ENCODE results near the gene NEDD4.
"Not testable (repeated sequence)": the region's sequence is repeated elsewhere in the genome, so short reads cannot be mapped to it uniquely, and the experiment has no call there.

NEDD4 gene

DNA sequence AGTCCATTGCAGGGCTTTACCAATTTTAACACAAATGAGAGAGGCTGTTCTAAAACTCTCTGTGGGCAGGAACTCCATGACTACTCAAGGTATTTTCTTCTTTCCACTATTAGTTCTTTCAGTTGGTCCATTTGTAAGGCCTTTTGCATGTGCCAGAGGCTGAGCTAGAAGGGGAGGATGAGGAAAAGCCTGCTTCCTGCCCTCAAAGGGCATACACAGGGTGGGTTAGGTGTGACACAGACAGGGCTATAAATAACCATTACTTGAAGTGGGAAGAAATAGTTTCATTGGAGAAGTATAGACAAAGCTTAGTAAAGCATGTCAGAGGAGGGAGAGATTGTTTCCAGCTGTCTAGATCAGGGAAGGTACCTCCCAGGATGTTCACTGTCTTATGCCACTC lies 198.4 kb downstream of the NEDD4 start:
- Histone ChIP-seq H3K9ac (ENCODE audit: low read depth, low read length) (no peak overlapping the region), H3K36me3 (ENCODE audit: insufficient read depth, low read length) (no peaks in the 10 kb centered on the region), H3K9me3 (ENCODE audit: insufficient read depth, low read depth, low read length) (peaks cover 8% of the 10 kb centered on the region; the same call in 1 of the 2 replicates), H3K27ac (ENCODE audit: low read depth, low read length) (no peak overlapping the region), H3K27me3 (ENCODE audit: insufficient read depth, low read length) (no peaks in the 10 kb centered on the region), H3K4me1 (ENCODE audit: insufficient read depth, low read length) (peaks cover 15% of the 10 kb centered on the region), H3K4me3 (ENCODE audit: low read length) (no peak overlapping the region)

DNA sequence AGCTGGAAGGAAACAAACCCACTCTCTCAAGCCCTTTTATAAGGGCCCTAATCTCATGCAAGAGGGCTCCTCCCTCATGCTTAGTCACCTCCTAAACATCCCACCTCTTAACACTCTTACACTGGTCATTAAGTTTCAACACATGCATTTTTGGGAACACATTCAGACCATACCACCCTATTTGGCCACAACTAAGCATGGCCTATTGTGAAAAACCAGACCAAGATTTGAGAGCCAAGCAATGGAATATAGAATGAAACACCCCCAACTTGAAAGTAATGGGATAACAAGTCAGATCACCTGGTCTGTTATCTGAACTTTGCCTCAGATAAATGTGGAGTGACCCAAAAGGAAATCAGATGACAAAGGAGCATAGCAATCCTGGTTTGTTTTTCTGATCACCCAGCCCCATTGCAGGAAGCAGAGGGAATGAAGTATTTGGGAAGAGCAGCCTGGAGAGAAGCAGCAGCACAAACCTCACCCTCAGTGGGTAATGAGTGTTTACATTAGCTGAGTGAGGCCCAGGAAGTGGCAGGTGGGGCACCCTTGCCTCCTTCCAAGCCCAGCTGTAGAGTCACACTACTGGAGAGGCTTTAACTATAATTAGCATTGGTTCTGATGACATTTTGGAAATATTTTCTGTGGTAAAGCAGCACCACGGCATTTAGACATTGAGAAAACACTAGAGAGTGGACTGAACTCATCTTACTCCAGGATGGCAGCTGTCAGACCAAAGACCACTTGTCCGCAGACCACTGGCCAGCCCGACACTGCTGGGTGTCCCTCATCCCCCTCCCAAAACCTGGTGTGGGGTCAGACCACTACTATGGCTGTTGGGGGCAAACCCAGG lies 201.6 kb downstream of the NEDD4 start:
- Histone ChIP-seq H3K27me3 (ENCODE audit: insufficient read depth, low read length) (no peaks in the 10 kb centered on the region), H3K27ac (ENCODE audit: low read depth, low read length) (no peak overlapping the region), H3K36me3 (ENCODE audit: insufficient read depth, low read length) (no peaks in the 10 kb centered on the region), H3K4me1 (ENCODE audit: insufficient read depth, low read length) (peaks cover 9% of the 10 kb centered on the region; the same call in 1 of the 2 replicates), H3K4me3 (ENCODE audit: low read length) (no peak overlapping the region), H3K9ac (ENCODE audit: low read depth, low read length) (no peak overlapping the region), H3K9me3 (ENCODE audit: insufficient read depth, low read depth, low read length) (peaks cover 8% of the 10 kb centered on the region; the same call in 1 of the 2 replicates)
- WGBS, result 89% methylated on average over 3 of the region's 3 CpGs

GRCh38 chr15:55789066-55789660 lies 204.2 kb downstream of the NEDD4 start:
- Histone ChIP-seq H3K27ac (ENCODE audit: low read depth, low read length) (no peak overlapping the region), H3K4me3 (ENCODE audit: low read length) (no peak overlapping the region), H3K4me1 (ENCODE audit: insufficient read depth, low read length) (peaks cover 16% of the 10 kb centered on the region; the same call in 1 of the 2 replicates), H3K9me3 (ENCODE audit: insufficient read depth, low read depth, low read length) (peaks cover 6% of the 10 kb centered on the region; the same call in 1 of the 2 replicates), H3K27me3 (ENCODE audit: insufficient read depth, low read length) (no peaks in the 10 kb centered on the region), H3K9ac (ENCODE audit: low read depth, low read length) (no peak overlapping the region), H3K36me3 (ENCODE audit: insufficient read depth, low read length) (no peaks in the 10 kb centered on the region)
- 88% methylated on average over 8 of the region's 8 CpGs for WGBS

- Histone ChIP-seq H3K9me3 (ENCODE audit: insufficient read depth, low read depth, low read length) (no peaks in the 10 kb centered on the region), H3K4me3 (ENCODE audit: low read length) (no peak overlapping the region), H3K27me3 (ENCODE audit: insufficient read depth, low read length) (no peaks in the 10 kb centered on the region), H3K9ac (ENCODE audit: low read depth, low read length) (no peak overlapping the region; the same call in 1 of the 2 replicates), H3K36me3 (ENCODE audit: insufficient read depth, low read length) (no peaks in the 10 kb centered on the region), H3K27ac (ENCODE audit: low read depth, low read length) (peak overlapping the region; percentile 74; the same call in 1 of the 2 replicates), H3K4me1 (ENCODE audit: insufficient read depth, low read length) (peaks cover 12% of the 10 kb centered on the region; the same call in 1 of the 2 replicates)
- WGBS, result 6% methylated on average over 3 of the region's 3 CpGs
Observed at GRCh38 chr15:55786341-55786740, 207.1 kb downstream of the NEDD4 start.

DNA sequence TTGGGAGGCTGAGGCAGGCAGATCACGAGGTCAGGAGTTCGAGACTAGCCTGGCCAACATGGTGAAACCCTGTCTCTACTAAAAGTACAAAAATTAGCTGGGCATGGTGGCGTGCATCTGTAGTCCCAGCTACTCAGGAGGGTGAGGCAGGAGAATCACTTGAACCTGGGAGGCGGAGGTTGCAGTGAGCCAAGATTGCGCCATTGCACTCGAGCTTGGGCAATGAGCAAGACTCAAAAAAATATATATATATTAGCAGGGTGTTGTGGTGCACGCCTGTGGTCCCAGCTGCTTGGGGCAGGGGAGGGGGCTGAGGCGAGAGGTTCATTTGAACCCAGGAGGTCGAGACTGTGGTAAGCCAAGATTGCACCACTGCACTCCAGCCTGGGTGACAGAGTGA lies 207.8 kb downstream of the NEDD4 start:
- not testable (repeated sequence) for H3K4me3 ChIP-seq (ENCODE audit: low read length); H3K27me3 ChIP-seq (ENCODE audit: insufficient read depth, low read length); H3K9ac ChIP-seq (ENCODE audit: low read depth, low read length); H3K36me3 ChIP-seq (ENCODE audit: insufficient read depth, low read length); H3K9me3 ChIP-seq (ENCODE audit: insufficient read depth, low read depth, low read length)
- Histone ChIP-seq H3K4me1 (ENCODE audit: insufficient read depth, low read length) (peaks cover 12% of the 10 kb centered on the region; the same call in 1 of the 2 replicates), H3K27ac (ENCODE audit: low read depth, low read length) (peak overlapping the region; percentile 74; the same call in 1 of the 2 replicates)
- WGBS, result 91% methylated on average over 8 of the region's 9 CpGs

- H3K9ac ChIP-seq (ENCODE audit: low read depth, low read length), result no peak overlapping the region
- H3K27ac ChIP-seq (ENCODE audit: low read depth, low read length), result no peak overlapping the region
- peaks cover 12% of the 10 kb centered on the region; the same call in 1 of the 2 replicates for H3K4me1 ChIP-seq (ENCODE audit: insufficient read depth, low read length)
Observed at GRCh38 chr15:55784286-55784685, 209.1 kb downstream of the NEDD4 start.

DNA sequence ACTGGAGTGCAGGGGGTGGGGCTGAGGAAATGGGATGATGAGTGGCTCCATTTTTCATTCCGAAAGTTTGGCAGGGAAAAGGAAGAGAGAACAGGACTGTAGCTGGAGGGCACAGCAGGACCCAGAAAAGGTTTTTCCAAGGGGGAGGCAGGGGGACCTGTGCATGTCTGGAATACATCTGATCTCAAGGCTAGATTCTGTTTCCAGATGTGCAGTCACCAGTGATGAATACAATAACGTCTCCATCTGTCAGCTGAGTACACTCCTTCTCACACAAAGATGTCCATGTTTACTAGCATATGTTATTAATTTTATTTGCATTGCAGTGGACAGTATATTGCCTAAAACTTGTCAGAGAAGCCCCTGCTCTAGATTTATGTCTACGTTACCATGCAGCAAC lies 210.5 kb downstream of the NEDD4 start:
- H3K27ac ChIP-seq (ENCODE audit: low read depth, low read length), result no peak overlapping the region
- no peak overlapping the region for H3K4me3 ChIP-seq (ENCODE audit: low read length)
- peaks cover 12% of the 10 kb centered on the region; the same call in 1 of the 2 replicates for H3K4me1 ChIP-seq (ENCODE audit: insufficient read depth, low read length)
- no peaks in the 10 kb centered on the region for H3K27me3 ChIP-seq (ENCODE audit: insufficient read depth, low read length)
- H3K36me3 ChIP-seq (ENCODE audit: insufficient read depth, low read length), result no peaks in the 10 kb centered on the region
- no peak overlapping the region for H3K9ac ChIP-seq (ENCODE audit: low read depth, low read length)
- no peaks in the 10 kb centered on the region for H3K9me3 ChIP-seq (ENCODE audit: insufficient read depth, low read depth, low read length)
- WGBS, result 91% methylated on average over 3 of the region's 3 CpGs

More at GRCh38 chr15:55784286-55784685, 209.1 kb downstream of the NEDD4 start:
- no peak overlapping the region for H3K4me3 ChIP-seq (ENCODE audit: low read length)
- H3K36me3 ChIP-seq (ENCODE audit: insufficient read depth, low read length), result no peaks in the 10 kb centered on the region
- H3K9me3 ChIP-seq (ENCODE audit: insufficient read depth, low read depth, low read length), result no peaks in the 10 kb centered on the region
- H3K27me3 ChIP-seq (ENCODE audit: insufficient read depth, low read length), result no peaks in the 10 kb centered on the region

DNA sequence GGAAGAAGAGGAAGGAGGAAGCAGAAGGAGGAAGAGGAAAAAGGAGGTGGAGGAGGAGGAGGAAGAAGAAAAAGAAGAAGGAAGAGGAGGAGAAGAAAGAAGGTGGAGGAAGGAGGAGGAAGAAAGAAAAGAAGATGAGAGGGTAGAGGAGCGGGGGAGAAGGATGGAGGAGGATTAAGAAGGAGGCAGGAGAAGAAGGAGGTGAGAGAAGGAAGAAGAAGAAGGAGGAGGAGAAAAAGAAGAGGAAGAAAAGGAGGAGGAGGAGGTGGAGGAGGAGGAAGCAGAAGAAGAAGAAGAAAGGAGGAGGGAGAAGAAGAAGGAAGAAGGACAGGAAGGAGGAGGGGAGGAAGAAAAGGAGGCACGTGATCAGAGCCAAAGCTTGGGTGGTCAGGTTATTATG lies 213.1 kb downstream of the NEDD4 start:
- H3K27me3 ChIP-seq (ENCODE audit: insufficient read depth, low read length), result no peaks in the 10 kb centered on the region
- H3K27ac ChIP-seq (ENCODE audit: low read depth, low read length), result no peak overlapping the region
- H3K4me1 ChIP-seq (ENCODE audit: insufficient read depth, low read length), result peaks cover 1% of the 10 kb centered on the region; the same call in 1 of the 2 replicates
- 77% methylated on average over 1 of the region's 2 CpGs for WGBS
- H3K36me3 ChIP-seq (ENCODE audit: insufficient read depth, low read length), result no peaks in the 10 kb centered on the region
- no peaks in the 10 kb centered on the region for H3K9me3 ChIP-seq (ENCODE audit: insufficient read depth, low read depth, low read length)
- no peak overlapping the region for H3K4me3 ChIP-seq (ENCODE audit: low read length)
- H3K9ac ChIP-seq (ENCODE audit: low read depth, low read length), result no peak overlapping the region

GRCh38 chr15:55778932-55779331 lies 214.5 kb downstream of the NEDD4 start:
- Histone ChIP-seq H3K9me3 (ENCODE audit: insufficient read depth, low read depth, low read length) (no peaks in the 10 kb centered on the region), H3K27me3 (ENCODE audit: insufficient read depth, low read length) (no peaks in the 10 kb centered on the region), H3K36me3 (ENCODE audit: insufficient read depth, low read length) (no peaks in the 10 kb centered on the region), H3K4me1 (ENCODE audit: insufficient read depth, low read length) (peaks cover 8% of the 10 kb centered on the region), H3K27ac (ENCODE audit: low read depth, low read length) (no peak overlapping the region), H3K4me3 (ENCODE audit: low read length) (no peak overlapping the region), H3K9ac (ENCODE audit: low read depth, low read length) (no peak overlapping the region)
- 92% methylated on average over 3 of the region's 3 CpGs for WGBS
